B cell (primary cell): ENCODE results near the gene OPN1SW.

ENCODE experiments used
- CTCF ChIP-seq: fragments of 200-600 bp; IDR thresholded peaks from one replicate; pipeline ENCODE4 v1.8.0; 2022; ENCODE audit warnings: antibody characterized with exemption, mild to moderate bottlenecking
- EZH2 ChIP-seq: IDR thresholded peaks from 2 replicates; pipeline ENCODE4 v1.6.1; 2012; ENCODE audit warnings: borderline replicate concordance, low read depth, mild to moderate bottlenecking, moderate library complexity, low read length; ENCODE audit not compliant: insufficient read depth, poor library complexity, severe bottlenecking

DNA sequence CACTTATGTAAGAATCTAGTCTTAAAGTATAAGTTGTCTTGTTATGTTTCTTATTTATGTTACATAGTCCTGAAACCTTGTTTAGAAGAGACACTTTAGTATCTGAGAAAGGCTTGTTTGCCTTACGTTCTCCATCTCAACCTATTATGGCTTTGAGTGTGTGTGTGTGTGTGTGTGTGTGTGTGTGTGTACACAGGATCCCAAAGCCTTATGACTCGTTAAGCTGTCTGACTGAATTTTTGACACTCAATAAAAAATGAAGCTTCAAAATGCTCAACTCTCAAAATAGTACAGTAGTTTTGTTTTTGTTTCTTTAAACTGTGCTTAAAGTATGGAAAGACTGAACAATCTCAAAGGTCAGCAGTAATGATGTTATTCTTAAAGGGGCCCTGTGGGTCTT lies 18.4 kb downstream of the OPN1SW start:
- TF ChIP-seq EZH2 (no peak), CTCF (no peak)
